Cerebellar nuclear complex (tissue), 1 donor: ENCODE data around the gene PSTPIP2.
"Not testable (repeated sequence)": the region's sequence is repeated elsewhere in the genome, so short reads cannot be mapped to it uniquely, and the experiment has no call there.

ENCODE experiments used
- DNase-seq, 2 experiments: peaks; one replicate each; lab custom pipeline; 2025; lab: John Stamatoyannopoulos, UW

PSTPIP2 gene

GRCh38 chr18:46071653-46072375, at the start of gene PSTPIP2:
Gene PSTPIP2, minus strand, starts transcription at chr18:46072260. Its CDS starts 72 bp downstream, at chr18:46072188.
- DNase-seq: no peak

GRCh38 chr18:46113751-46114150, 41.7 kb upstream of the PSTPIP2 start:
- no peak for DNase-seq

- DNase-seq: no peak
Measured at GRCh38 chr18:46110406-46110805, 38.3 kb upstream of the PSTPIP2 start.

GRCh38 chr18:46109386-46109785, 37.3 kb upstream of the PSTPIP2 start:
- no peak for DNase-seq

GRCh38 chr18:46104128-46104911, 32.3 kb upstream of the PSTPIP2 start, which contains the start of gene HAUS1:
Gene HAUS1, plus strand, starts transcription at chr18:46104385. Its CDS starts 27 bp downstream, at chr18:46104412.
- DNase-seq: peak; percentile 44 to 92

GRCh38 chr18:46099463-46099862, 27.4 kb upstream of the PSTPIP2 start:
- DNase-seq: no peak

- DNase-seq: no peak
Measured at GRCh38 chr18:46098616-46098933, 26.5 kb upstream of the PSTPIP2 start.

GRCh38 chr18:46097801-46098615, 25.9 kb upstream of the PSTPIP2 start, which contains the start of gene ATP5F1A:
Gene ATP5F1A, minus strand, starts transcription at chr18:46098296. Its CDS starts 65 bp downstream, at chr18:46098231.
- DNase-seq: peak in 1 of 2 experiments; percentile 37

- no peak for DNase-seq
Measured at GRCh38 chr18:46097431-46097800, 25.4 kb upstream of the PSTPIP2 start.

GRCh38 chr18:46096651-46097300, 24.7 kb upstream of the PSTPIP2 start:
- DNase-seq: no peak

- no peak for DNase-seq
Measured at GRCh38 chr18:46095532-46095931, 23.5 kb upstream of the PSTPIP2 start.

- not testable (repeated sequence) for DNase-seq
Measured at GRCh38 chr18:46088501-46088900, 16.4 kb upstream of the PSTPIP2 start.

- DNase-seq: no peak
Measured at GRCh38 chr18:46084431-46084830, 12.4 kb upstream of the PSTPIP2 start.

GRCh38 chr18:46080156-46080555, 8.1 kb upstream of the PSTPIP2 start:
- DNase-seq: no peak

- no peak for DNase-seq
Measured at GRCh38 chr18:46079336-46079735, 7.3 kb upstream of the PSTPIP2 start.

GRCh38 chr18:46073474-46074331, 1.6 kb upstream of the PSTPIP2 start:
- peak in 1 of 2 experiments; percentile 28 for DNase-seq

GRCh38 chr18:46072959-46073358, 899 bp upstream of the PSTPIP2 start:
- DNase-seq: no peak

- no peak for DNase-seq
Measured at GRCh38 chr18:46072376-46072867, 362 bp upstream of the PSTPIP2 start.

GRCh38 chr18:46070815-46071652, 1.0 kb downstream of the PSTPIP2 start:
- no peak for DNase-seq

GRCh38 chr18:46070232-46070631, 1.8 kb downstream of the PSTPIP2 start:
- DNase-seq: no peak
